NCI-H446 (cell line): ENCODE measurements around the gene CNNM4.

Experiments used
- DNase-seq, 2 experiments: peaks; one replicate each; lab custom pipeline; 2025; lab: John Stamatoyannopoulos, UW

CNNM4 gene

DNA sequence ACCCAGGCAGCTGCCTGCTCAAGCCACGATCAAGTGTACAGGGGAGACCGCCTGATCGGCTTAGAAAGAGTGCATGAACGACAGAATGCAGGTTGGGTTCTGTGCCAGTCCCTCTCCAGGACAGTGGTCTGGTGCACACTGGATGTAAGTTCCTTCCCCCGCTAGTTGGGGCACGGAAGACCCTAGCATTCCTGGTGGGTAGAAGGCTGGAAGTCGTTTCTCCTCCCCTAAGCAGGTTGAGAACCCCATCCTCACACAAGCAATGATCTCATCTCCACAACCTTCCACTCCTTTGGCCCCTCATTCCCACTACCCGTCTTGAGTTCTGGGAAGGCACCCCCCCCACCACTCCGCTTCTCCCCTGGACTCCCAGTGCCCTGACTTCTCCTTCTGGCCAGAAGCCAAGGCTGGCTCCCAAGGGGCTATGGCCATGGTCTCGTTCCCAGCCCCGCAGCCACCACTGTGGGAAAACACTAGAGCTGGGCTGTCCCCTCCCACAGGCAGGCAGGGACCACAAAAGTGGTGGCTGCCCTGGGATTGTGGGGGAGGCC, 98.5 kb downstream of the CNNM4 start:
- DNase-seq: no peak

DNA sequence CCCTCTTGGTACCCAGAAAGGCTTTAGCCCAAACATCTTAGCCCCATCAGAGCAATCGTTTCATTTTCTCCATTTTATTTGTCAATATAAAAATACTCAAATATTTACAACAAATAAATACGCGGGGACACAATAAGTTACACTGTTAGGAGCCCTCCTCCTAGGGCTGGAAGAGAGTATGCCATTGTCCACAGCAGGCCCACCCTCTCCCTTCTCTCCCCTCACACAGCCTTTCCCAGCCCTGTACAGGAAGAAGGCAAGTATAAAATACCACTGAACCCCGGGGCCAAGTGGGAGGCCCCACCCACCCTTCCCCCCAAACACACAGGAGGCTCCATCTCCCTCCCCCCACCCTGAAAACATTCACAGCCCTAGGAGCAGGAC, 99.0 kb downstream of the CNNM4 start:
- DNase-seq: no peak

DNA sequence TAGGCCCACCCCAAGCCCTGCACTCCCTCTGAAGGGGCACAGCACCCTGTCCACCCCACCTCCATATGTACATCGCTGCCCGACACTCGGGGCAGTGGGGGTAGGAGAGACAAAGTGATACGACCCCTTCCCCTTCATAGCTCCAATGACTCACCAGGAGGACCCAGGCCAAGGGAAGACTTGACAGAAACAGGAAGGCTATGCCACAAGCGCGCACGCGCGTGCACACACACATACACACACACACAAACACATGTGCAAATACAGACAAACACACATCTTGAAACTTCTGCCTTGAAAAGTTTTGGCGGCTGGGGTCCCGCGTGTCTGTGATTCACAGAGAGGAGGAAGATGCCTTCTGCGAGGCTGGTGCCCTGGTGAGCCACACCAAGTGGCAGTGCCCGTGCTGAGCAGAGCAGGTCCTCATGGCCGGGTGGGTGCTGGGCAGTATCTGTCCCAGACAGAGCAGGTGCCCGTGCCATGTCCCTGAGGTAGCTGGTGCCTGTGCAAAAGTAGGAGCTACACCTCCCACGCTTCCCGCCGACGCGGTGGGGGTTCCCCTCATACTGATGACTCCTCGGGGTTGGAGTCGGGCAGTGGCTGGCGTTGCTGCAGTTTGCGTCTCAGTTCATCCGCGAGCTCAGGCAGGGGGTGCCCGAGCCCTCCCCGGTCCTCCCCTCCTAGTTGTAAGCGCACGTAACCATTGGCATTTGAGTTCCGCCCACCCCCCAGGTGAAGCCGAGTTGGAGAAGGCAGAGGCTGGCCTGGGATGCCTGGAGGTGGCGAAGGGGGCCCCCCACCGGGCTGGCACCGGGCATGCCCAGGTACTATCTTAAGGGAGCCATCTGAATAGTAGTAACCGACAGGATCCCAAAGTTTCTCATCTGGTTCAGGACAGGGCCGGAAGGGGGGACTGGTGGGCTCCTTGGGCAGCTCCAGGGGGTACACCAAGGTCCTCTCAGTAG, 99.6 kb downstream of the CNNM4 start:
- DNase-seq: no peak

DNA sequence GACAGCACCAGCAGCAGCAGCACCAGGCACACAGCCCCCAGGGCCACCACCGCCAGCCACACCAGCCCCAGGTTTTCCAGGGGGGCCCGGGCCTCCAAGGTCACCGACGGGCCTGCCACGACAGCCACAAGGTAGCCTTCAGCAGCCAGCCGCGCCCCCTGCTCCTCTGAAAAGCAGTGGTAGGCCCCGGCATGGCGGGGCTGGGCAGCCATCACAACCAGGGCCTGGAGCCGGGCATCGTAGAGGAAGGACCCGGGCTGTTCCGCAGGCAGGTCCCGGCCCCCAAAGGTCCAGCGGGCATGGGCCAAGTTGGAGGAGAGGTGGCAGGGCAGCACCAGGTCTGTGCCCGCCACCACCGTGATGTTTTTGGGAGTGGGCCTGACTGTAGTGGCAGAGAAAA, 100.4 kb downstream of the CNNM4 start:
- no peak for DNase-seq
